GM18517 (cell line): ENCODE measurements around the gene DCXR.

Experiments
- ATAC-seq: cut with Tn5 transposase; IDR thresholded peaks from one replicate; pipeline ENCODE4 v1.9.1; 2021; ENCODE audit warnings: mild to moderate bottlenecking, moderate library complexity; ENCODE audit not compliant: unreplicated experiment

DCXR gene

DNA sequence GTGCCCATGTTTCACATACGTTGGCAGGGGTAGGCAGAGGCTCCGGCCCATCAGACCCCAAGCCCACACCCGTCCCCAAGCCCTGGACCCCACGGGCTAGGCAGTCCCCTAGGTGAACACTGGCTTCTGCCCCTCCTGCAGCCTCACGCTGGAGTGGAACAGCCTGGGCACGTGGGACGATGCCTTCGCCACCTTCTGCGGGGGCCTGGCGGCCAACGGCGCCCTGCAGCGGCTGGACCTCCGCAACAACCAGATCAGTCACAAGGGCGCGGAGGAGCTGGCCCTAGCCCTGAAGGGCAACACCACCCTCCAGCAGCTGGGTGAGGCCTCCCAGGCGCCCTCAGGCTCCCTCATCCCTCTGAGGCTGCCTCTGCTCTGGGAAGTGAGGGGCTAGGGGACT lies 12.6 kb downstream of the DCXR start:
- no peak for ATAC-seq

DNA sequence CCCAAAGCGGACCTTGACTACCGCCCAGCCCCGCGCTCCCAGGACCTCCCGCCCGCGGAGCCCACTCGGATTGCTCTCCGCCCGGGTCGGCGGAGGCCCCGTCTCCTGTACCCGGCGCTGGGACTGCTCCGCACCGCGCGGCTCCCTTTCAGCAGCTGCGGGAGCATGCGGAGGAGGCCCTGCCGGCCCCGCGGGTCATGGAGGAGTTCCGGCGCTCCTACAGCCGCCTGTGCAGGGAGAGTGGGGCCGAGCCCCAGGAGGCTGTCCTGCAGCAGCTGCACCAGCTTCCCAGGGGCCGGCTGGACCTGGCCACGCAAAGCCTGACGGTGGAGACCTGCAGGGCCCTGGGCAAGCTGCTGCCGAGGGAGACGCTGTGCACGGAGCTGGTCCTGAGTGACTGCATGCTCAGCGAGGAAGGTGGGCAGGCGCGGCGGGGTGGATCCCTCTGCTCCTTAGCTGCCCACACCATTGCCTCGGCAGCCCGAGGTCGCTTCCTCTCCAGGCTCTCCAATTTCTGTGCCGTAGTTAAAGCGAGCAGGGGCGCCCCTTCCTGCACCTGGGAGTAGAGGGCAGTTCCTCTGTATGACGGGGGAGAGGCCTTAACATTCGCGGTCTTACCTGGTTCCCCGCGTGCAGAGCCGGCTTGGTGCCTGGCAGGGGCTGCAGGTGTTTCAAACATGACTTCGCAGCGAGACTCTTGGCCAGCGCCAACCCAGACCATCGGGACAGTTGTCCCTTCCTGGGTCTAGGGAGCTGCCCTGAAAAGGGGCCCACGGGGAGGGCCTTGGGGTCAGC lies 13.9 kb downstream of the DCXR start:
- ATAC-seq = peak; percentile 13

DNA sequence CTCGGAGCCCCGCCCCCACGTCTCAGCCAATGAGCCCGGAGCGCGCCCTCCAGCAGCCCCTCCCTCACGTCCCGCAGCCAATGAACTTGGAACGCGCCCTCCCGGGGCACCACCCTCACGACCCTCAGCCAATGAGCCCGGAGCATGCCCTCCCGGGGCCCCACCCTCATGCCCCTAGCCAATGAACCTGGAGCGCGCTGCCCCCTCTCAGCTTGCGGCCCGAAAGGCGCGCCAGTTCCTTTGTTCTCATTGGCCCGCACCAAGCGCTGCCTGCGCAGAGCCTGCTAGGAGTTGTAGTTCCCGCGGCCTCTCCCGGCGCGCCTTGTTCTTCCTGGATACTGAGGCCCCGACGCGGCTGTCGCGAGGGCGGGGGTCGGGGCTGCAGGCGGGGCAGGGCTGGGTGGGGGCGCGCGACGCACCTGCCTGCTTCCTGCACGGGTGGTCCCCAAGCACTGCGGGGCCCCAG lies 14.5 kb downstream of the DCXR start, which contains the start of gene LRRC45:
Gene LRRC45, plus strand, starts transcription at position 325 of the 466 bp plus-strand sequence. CDS start 339 bp downstream, outside the sequence.
- ATAC-seq = peak; percentile 85

DNA sequence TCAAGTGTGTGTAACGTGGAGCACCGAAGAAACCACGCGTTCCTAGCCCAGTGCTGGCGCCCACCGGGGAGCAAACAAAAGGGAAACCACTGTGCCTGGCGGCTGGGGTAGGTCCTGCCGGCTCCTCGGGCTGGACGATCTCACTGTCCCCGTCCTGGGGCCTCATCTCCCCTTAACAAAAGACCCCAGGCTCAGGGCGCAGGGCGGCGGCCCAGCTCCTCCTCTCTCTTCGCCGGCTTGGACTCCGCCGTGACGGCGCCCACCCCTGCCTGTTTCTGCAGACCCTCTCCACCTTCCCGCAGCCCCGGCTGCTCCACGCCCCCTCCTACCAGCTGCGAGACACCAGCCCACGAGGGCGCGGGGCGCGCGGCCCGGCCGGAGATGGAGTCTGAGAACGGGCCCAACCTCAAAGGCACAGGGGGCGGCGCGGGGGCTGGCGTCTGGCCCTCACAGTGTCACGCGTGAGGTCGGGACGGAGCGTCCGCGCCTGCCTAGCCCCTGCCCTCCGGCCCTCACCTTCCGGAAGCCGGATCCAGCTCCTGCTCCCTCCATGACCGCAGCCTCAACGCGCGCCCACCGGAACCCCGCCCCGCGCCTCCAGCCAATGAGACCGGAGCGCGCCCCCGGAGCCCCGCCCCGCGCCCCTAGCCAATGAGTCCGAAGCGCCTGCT lies 15.1 kb downstream of the DCXR start, which contains the start of gene CENPX:
Gene CENPX, minus strand, starts transcription at position 569 of the 671 bp plus-strand sequence. Its CDS starts 17 bp downstream, at position 552.
- peak; percentile 14 for ATAC-seq

DNA sequence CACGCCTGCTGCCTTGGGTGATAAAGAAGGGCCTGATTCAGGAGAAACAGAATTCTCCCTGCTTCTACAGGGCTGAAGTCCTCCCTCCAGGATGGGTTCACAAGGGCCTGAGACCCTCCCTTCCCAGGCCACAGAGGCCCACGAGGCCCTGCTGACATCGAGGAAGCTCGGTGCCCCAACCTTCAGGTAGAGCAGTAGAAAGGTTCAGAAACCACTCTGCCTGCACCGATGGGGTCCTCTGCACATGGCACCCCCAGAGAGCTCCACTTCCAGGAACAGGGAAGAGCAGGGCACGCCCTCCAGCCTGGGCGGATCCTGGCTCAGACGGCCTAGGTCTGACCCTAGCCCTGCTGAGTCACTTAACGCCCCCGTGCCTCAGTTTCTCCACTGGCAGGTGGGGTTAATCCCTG lies 15.6 kb downstream of the DCXR start:
- no peak for ATAC-seq

DNA sequence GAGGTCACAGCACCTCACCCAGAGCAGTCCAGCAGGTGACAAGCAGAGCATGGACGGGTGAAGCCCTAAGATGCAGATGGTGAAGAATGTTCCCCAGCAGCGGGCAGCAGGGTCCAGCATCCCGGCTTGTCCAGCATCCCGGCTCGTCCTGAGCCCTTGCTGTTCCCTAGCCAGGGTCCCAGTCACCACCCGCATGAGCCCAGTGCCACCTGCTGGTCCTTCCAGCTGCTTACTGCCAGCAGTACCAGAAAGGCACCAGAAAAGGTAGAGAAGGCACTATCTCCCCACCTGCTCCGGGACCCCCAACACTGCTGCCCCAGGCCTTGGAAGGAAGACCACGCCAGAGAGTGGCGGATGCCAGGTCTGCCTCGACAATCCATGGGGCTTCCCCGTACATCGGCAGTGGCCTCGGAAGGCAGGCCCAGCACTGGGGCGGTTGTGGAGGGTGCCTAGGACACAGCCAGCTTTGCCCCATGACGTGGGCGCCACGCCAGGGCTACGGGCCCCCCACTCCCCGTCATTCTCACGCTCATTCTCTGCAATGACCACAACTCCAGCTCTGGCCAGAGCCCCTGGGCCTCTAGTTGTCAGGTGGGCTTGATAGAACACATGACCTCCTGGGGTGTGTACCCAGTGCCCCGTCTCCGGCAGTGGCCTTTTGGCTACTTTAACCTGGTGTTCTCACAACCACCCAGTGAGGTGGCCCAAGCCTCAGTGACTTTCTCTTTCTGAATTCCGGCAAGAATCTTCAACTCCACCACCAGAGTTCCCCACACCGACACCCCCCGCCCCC lies 16.2 kb downstream of the DCXR start:
- no peak for ATAC-seq

DNA sequence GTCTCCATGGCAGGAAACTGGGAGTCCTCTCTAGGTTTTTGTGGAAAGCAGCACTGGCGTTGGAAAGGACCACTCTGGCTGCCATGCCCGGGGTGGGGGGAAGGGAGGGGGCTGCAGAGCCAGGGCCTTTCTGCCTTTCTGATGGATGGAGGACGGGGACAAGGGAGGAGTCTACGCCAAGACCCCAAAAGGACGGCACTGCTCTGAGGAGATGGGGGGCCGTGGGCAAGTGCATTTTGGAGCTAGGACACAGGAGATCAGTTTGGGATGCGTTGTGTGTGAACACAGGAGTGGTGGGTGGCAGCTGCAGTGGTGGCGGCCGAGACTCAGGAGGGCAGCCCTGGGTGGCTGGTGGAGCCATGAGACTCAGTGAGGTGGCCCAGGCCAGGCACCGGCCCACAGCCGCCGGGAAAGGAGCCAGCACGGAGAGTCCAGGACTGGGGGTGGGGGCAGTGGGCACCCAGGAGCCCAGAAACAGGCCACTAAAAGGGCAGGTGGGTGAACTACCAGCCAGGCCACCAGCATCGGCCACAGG lies 16.9 kb downstream of the DCXR start:
- no peak for ATAC-seq

DNA sequence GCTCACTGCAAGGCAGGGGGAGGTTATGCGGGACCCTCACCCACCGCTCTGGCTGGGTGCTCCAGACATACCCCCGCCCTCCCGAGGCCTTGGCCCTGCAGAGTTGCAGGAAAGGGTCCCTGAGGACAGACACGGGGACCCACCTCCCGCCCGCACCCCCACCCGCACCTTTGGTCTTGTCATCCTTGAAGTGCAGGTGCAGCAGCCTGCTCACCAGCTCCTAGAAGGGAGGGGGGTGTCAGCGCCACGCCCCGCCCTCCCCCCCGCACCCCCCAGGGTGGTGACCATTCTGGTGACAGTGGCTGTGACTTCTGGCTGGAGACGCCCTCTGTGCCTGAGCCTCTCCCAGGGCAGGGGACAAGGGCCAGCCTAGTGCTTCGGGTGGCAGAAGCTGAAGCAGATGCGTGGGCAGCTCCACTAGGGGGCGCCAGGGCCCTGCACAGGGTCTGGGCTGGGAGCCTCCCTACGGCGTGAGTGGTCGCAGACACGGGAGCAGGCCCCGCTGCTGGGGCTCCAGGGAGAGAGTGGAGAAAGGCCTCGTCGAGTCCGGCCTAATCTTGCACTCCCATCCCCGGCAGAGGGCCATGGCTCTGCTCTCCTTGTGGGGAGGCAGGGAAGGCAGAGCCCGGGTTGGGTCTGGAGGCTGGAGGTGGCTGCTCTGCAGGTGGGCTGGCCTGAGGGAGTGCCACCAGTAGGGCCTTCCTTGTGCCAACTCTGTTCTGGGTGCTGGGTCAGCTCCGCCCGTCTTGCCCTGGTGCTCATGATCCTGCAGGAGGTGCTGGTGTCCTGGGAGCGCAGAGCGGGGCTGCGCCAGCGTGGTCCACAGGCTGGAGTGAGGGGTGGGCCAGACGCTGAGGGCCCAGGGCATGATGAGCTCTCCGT lies 17.6 kb downstream of the DCXR start:
- no peak for ATAC-seq

DNA sequence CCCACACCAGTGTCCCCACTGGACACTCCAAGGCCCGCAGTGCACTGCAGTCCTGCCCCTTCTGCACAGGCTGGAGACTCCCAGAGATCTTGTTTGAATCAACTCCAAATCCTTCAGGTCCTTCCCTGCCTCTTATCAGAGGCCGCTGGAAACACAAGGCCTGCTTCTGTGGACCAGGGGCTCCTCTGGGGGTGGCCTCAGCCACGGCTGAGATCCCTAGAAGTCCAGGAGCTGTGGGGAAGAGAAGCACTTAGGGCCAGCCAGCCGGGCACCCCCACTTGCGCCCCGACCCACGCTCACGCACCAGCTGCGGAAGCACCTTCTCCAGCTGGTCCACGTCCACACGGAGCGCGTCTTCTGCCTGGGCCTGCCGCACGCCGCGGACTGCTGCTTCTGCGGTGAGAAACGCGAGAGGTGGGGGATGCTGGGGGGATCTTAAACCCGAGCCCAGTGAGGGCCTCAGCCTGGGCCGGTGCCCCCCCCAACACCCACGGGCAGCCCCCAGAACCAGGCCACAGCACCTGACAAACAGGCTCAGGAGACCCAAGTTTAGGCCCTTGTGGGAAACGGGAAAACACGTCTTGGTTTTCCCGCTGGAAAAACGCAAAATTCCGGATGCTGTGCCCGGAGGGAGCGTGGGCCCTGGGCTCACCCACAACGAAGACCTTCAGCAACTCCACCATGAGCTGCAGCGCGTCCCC lies 18.4 kb downstream of the DCXR start:
- no peak for ATAC-seq

DNA sequence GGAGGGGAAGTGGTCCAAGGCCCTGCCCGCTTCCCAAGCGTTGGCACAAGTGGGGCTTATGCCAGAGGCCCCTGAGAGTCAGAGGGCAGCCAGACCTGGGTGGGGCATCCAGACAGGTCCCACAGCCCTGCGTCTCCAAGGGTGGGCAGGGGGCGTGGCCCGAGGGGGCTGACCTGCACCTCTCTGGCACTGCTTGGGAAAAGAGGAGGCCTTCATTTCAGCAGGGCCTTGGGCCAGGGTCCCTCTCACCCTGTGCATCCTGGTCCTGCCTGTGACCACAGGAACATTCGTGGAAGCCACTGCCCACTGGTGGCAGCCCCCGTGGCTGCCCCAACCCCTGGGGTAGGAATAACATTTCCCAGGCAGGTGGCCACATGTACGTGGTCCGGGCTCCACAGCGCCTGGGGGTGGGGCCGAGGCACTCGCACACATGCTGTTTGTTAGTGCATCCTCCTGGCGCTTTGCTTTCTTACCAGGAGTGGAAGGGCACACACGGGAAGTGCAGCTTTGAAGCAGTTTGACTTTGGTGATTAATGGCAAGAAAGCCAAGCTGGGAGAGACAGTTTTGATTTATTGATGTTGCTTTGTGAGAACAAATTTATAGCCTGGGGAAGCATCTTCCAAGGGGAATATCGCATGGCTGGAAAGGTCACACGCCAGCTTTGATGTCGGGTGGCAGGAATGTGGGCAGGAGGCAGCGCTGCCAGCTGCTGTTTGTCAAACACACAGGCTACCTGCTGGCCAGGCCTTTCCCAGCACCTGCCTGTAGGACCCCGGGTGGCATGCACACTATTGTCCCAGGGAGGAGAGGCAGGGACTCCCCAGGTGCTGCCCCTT lies 19.1 kb downstream of the DCXR start:
- no peak for ATAC-seq

DNA sequence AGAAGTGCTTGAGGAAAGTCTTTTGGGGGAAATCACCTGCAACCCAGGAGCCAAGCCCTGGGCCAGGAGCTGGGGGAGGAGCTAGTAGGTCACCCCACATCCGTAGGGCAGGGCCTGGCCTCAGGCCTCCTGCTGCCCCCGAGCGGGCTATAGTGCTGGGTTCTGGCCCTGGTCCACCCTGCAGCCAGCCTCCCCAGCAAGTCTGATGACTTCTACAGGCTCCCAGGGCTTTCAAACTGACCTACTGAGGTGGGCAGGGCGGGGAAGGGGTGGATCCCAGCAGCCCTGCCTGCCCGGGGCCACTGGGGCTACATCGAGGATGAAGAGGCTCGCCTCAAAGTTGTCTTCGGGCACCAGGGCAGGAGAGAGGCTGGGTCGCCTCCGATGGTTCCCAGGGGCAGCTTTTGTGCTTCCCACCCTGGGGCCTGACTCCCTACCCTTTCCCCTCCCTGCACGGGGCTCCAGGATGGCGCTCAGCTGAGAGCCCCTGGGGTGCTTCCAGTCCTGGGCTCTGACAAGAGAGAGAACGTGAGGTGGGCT lies 19.8 kb downstream of the DCXR start:
- no peak for ATAC-seq

DNA sequence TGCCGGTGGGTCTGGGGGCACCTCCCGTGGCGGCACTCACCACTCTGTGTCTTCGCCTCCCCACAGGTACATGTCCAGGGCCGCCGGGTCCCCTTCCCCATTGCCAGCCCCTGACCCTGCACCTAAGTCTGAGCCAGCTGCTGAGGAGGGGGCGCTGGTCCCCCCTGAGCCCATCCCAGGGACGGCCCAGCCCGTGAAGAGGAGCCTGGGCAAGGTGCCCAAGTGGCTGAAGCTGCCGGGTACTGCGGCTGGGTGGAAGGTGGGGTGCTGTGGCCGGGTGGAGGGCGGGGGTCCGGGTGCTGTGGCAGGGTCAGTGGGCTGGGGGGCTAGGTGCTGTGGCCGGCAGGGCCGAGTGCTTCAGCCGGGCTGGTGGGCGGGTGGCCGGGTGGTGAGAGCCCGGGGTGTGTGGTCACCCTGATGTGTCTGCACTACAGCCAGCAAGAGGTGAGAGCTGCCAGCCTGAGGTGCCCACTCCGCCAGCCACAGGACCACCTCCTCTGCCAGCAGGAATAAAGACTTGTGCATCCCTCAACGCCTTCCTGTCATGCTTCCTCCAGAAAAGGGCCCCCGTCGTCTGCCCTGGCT lies 20.5 kb downstream of the DCXR start:
- ATAC-seq = no peak

DNA sequence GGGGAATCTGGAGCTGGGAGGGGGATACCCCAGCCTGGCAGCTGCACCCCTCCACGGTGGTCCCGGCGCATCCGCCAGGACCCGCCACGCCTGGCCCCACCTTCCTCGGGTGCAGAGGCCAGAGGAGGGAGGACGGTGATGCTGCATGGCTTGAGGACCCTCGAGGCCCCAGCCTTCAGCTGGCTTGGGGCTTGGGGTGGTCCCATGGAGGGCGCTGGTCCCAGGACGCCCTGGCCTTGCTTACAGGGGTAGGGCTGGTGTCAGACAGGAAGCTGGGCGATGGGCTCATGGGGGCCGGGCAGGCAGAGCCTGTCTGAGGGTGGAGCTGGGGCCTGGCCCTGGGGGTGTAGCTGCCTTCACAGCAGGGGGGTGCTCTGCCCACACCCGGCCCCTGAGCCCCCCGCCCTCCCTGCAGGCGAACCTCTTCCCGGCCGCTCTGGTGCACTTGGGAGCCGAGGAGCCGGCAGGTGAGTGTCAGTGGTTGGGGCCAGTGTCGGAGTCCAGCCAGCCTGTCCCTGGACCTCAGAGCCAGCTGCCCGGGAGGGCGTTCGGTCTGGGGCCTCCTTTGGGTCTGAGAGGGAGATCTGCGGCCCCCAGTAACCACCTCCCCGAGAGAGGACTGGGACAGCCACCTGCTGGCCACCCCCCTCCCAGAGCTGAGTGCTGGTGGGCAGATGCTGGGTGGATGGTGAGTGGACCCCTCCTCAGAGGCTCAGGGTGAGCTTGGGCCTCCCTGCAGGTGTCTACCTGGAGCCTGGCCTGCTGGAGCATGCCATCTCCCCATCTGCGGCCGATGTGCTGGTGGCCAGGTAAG lies 21.2 kb downstream of the DCXR start:
- no peak for ATAC-seq

DNA sequence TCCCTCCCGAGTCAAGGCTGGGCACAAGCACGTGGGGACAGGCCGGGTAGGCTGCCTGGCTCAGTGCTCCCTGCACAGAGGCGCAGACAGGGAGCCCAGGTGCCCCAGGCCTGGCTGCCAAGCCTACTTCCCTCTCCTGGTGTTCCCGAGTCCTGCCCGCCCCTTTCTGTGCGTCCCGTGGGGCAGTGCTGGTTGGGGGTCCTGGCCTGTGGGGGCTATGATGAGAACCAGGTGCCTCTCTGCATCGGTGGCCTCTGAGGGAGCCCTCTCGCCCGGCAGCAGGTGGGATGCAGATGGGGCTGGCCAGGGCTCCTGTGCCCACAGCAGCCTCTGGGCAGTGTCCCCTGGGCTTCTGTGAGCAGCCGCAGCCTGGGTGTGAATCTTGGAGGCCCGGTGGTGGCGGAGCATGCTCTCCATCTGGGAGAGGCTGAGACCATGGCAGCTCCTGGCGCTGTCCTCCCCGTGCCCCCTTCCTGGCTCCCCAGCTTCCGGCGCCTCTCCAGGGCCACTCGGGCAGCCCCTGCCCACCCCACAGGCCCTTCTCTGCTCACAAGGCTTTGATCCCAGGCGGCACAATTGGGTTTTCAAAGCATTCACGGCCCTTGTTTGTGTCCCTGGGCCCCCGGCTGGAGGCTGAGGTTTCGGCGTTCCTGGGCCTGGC lies 22.1 kb downstream of the DCXR start:
- ATAC-seq = no peak

DNA sequence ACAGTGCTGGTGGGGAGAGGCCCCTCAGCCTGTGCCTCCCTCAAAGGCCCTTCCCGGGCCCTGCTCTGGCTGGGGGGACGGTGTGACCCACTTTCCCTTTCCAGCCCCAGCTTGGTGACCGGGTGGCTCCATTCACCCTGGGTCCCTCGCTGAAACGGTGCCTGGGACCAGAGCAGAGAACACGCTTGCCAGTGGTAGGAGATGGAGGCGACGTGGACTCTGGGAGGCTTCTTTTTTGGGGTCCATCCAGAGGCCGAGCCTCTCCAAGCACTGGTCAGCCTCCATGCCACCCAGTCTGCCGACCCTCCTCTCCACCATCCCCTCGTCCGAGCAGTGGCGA lies 22.6 kb downstream of the DCXR start:
- ATAC-seq = no peak

DNA sequence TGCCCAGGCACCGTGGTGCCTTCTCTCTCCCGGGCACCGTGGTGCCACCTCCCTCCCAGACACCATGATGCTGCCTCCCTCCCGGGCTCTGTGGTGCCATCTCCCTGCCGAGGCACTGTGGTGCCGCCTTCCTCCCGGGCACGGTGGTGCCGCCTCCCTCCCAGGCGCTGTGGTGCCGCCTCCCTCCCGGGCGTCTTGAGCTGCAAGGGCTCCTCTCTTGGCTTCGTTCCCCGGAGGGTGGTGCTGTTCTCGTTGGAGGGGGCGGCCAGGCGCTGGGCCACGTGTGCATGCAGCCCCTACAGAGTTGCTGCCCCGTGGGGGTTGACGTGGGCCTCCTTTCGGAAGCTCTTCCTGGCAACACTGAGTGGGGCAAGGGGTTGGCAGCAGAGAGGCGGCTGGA lies 23.1 kb downstream of the DCXR start:
- ATAC-seq = no peak
